GM12892 (cell line): ENCODE results near the gene ACVR1.

Source experiments
- POLR2A ChIP-seq: IDR thresholded peaks from 2 replicates; pipeline ENCODE4 v1.6.1; 2011; ENCODE audit warnings: low read depth, low read length, control low read depth
- TAF1 ChIP-seq: IDR thresholded peaks from 2 replicates; pipeline ENCODE4 v1.6.1; 2011; ENCODE audit warnings: low read depth, mild to moderate bottlenecking, control low read depth, low read length, borderline replicate concordance

- TF ChIP-seq POLR2A = no peak
- TF ChIP-seq TAF1 = no peak
Measured at GRCh38 chr2:157872791-157873190, 3.3 kb downstream of the ACVR1 start.
